Retinal pigment epithelial cell (primary cell): ENCODE results near the gene SLX4IP.
A peak's percentile ranks its signal among the peaks of the same experiment; 100 is the strongest.

Source experiments
- DNase-seq: peaks from one replicate; pipeline ENCODE4 v3.0.0-alpha.2; 2010; ENCODE audit warnings: low read depth
- H3K4me3 ChIP-seq: 2 replicates; pipeline ENCODE4 v1.5.1; 2011; ENCODE audit warnings: mild to moderate bottlenecking, low read length, control low read depth, moderate library complexity
- TF ChIP-seq, protein P1 (sequence below): conservative IDR thresholded peaks from 2 replicates; pipeline ENCODE4 v1.5.1; 2011; ENCODE audit warnings: low read depth, low read length, control low read depth, inconsistent platforms

SLX4IP gene

DNA sequence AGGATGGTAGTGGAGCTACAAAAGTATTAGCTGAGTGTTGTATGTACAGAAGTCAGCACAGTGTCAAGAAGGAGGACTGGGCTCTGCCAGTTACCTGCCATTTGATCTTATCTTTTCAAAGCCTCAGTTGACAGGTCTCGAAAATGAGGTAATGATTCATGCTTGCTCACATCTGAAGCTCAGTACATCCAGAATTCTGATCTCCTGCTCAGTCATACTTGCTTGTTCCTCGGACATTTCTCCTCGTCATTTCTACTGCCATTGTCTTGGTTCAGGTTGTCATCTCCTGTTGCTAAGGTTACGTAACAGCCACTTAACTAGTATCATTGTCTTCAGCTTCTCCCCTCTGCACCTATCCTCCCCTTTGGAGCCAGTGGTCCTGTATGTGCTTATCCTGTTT, 89.5 kb downstream of the SLX4IP start:
- no peak overlapping the region for H3K4me3 ChIP-seq
- TF ChIP-seq, protein P1, sequence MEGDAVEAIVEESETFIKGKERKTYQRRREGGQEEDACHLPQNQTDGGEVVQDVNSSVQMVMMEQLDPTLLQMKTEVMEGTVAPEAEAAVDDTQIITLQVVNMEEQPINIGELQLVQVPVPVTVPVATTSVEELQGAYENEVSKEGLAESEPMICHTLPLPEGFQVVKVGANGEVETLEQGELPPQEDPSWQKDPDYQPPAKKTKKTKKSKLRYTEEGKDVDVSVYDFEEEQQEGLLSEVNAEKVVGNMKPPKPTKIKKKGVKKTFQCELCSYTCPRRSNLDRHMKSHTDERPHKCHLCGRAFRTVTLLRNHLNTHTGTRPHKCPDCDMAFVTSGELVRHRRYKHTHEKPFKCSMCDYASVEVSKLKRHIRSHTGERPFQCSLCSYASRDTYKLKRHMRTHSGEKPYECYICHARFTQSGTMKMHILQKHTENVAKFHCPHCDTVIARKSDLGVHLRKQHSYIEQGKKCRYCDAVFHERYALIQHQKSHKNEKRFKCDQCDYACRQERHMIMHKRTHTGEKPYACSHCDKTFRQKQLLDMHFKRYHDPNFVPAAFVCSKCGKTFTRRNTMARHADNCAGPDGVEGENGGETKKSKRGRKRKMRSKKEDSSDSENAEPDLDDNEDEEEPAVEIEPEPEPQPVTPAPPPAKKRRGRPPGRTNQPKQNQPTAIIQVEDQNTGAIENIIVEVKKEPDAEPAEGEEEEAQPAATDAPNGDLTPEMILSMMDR: no peak
- no peak for DNase-seq

DNA sequence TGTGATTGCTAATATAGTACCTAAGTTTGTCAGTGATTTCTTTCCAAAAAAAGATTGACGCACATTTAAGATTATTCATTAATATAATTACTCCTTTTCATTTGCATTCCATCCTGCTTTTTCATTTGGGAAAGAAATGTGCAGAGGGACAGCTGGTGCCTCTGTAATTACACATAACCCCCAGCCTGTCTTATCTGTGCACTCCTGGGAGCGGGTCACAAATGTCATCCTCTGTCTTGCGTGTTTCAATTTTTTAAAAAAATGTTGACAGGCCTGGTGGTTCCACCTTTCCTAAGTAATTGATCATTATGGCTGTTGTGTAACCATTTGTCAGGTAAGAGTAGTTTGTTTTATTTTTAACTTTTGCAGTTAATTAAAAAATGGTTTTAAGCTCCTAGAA, 92.7 kb downstream of the SLX4IP start:
- no peak for DNase-seq
- no peak overlapping the region for H3K4me3 ChIP-seq
- TF ChIP-seq, protein P1: no peak

DNA sequence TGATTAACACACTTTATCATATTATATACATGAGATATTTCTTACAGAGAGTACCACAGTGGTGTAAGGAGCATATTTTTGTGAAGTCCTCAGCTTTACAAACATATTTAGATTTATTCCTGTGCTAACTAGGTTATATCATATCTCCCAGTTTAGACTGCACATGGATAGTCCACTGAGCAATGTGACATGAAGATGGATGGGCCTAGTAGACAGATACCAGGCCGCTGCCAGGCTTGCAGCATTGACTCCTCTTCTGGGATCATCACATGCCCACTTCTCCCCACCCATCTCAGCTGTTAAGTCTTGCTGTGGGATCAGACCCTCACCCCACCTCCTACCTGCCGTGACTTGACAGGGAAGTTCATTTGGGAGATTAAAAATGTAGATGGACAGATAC, 95.8 kb downstream of the SLX4IP start:
- no peak overlapping the region for H3K4me3 ChIP-seq
- DNase-seq: no peak
- TF ChIP-seq, protein P1: no peak

DNA sequence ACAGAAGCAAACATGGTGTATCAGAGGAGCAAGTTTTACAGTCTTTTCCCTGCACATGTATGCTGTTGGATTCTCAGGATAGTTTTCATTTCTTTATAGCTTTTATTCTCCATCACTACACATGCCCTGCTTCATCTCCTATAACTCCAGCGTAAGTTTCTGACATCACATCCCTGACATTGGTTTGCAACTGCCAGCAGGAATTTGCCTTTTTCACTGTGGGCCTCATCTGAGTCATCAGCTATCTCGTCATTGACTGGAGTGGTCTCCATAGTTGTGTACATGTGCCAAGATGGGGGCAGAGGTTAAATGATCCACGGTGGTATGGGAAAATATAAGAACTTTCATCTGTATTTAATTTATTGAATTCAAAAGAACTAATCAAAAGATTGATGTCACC, 96.7 kb downstream of the SLX4IP start:
- no peak for DNase-seq
- TF ChIP-seq, protein P1: no peak
- no peak overlapping the region for H3K4me3 ChIP-seq

DNA sequence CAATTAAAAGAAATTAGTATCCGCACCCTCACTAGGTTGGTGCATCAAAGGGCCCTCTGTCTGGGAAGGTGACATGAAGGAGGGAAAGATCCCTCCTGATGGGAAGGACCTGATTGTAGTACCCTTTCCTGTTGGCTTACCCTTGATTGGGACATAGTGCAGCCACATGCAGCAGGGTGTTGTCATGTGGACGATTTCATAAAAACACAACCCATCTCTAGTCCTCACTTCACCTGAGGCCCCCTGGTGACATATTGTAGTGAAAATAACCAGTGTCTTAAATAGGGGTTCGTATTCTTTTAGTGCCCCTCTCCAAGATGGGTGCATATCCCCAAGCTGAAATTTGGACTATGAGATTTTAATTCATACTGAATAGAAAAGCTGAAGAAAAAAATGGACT, 97.3 kb downstream of the SLX4IP start:
- no peak overlapping the region for H3K4me3 ChIP-seq
- TF ChIP-seq, protein P1: no peak
- DNase-seq: no peak

DNA sequence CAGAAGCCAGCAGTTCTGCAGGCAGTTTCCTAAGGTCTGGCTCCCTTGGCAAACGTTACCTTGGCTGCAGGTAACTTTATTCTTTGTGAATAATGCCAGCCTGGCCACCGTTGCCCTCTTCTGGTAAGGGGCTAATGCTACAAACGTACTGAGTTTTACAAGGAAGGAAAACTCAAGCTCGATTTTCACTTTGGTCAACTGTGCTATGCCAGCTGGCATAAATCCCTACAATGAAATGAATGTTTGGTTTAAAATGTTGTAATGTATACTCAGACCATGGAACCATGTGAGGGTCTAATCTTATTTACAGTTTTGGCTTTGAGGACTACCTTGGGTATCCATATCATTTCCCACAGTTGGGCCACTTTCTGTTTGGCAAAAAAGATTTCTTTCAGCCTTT, 101.4 kb downstream of the SLX4IP start:
- TF ChIP-seq, protein P1: peak; percentile 68
- no peak overlapping the region for H3K4me3 ChIP-seq
- no peak for DNase-seq

DNA sequence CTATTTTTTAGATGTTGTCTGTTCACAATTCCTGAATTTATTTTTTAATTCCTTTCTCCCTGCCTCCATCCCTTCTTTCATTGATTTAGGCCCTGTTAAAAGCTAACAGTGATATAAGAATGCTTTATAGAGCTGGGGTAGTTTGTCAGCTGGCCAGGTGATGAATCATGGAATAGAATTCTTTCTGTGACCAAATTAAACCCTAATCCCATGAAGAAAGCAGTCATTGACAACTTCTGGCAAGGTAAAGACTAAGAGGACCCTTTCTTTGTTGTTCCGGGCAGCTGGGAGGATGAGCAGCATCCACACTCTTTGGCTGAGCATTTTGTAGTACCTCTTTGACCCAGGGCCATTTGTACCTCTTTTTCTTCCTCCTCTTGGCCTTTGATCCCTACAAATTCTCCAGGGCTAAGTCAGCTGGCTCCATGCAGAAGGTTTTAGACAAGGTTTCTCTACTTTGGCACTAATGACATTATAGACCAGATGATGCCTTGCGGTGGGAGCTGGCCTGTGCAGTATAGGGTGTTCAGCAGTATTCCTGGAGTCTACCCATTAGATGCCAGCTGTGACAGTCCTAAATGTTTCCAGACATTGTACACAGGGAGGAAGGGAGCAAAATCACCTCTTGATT, 102.9 kb downstream of the SLX4IP start:
- no peak for DNase-seq
- TF ChIP-seq, protein P1: no peak
- no peak overlapping the region for H3K4me3 ChIP-seq
